HS-5 (cell line): ENCODE results near the gene KCNIP1.

Source experiments
- DNase-seq: peaks from one replicate; pipeline ENCODE4 v3.0.0-alpha.2; 2012; ENCODE audit warnings: low read depth

KCNIP1 gene

DNA sequence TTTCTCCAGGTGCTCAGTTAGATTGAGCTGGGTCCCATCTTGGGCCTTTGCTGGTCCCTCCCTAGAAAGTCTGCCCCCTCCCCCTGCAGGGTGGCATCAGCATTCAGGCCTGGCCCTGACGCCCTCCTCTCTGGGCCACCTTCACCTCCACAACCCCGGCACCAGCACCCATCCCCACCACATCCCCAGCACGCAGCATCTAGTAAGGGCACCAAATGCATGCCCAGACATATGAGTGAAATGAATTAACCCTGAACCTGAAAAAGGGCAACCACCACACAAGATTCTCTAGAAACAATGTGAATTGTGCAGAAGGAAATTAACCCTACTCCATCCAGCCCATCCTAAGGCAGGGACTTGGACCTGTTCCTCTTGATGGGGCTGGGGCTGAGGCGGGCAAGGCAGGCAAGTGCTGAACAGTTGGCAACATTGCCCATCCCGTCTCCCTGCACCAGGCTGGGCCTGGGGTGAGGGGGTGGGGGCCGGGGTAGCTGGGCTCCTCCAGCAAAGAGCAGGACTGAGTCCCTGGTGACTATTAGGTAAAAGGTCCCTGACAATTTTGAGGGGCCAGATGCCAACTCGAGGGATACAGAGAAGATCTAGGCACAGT lies 125.9 kb downstream of the KCNIP1 start:
- DNase-seq: no peak

DNA sequence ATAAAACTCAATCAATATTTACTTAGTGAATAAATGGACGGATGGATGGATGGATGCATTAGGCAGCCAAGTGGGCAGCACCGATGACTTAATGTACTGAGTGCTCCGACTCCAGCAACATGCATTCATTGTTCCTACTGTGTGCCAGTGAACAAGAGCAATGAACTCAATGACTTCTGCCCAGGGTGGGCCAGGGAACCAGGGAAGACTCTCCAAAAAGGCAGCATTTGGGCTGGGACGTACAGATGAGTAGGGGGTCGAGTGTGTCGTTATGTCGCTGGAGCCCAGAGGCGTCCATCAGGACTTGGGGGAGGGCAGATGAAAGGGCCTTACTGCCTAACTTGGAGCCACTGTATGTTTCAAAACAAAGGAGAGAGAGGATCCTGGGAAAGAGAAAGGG lies 126.4 kb downstream of the KCNIP1 start:
- no peak for DNase-seq

DNA sequence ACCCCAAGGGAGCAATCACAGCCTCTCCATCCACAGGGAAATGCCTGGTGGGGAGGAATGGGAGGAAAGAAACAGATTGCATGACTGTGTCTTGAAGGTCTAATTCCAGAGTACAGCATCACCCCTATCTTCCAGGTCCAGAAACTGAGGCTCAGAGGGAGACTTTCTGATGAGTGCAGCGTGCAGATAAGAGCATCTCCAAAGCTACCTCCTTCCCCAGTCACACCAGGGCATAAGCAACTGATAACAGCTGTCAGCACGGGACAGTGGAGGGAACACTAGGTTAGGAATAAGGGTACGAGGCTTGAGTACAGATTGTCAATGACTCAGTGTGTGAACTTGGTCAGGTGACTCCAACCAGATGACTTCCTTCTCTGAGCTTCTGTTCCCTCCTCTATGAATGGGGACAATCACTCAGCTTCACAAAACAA lies 126.9 kb downstream of the KCNIP1 start:
- no peak for DNase-seq

DNA sequence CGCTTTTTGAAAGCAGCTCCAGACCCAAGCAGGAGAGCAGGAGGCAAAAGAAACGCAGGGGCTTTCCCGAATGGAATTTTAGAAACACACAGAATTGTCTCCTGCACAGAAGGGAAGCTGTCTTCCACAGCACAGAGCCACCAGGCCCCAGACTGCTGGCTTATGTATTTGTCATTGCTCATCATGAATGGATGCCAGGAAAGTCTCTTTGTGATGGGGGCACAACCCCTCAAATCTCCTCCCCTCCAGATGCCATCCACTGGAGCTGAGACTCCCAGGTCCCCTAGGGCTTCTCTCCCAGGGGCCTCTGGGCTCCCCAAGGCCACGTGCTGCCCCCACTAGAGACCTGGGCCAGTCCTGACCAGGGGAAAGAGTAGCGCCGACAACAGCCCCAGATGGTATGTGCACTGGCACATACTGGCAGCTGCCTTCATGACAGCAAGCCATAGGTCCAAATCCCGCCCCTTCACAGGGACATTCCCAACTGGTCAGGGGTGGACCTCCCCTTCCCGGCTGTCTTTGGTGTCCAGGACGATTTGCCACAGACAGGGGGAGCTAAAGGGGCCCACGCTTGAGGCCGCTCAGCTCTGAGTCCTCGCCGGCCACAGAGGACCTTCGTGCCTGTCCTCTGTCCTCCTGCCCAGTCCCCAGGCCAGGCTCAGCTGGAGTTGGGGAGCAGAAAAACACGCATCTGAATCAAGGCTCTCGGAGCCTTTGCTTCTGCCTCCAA lies 127.8 kb downstream of the KCNIP1 start:
- DNase-seq: no peak

DNA sequence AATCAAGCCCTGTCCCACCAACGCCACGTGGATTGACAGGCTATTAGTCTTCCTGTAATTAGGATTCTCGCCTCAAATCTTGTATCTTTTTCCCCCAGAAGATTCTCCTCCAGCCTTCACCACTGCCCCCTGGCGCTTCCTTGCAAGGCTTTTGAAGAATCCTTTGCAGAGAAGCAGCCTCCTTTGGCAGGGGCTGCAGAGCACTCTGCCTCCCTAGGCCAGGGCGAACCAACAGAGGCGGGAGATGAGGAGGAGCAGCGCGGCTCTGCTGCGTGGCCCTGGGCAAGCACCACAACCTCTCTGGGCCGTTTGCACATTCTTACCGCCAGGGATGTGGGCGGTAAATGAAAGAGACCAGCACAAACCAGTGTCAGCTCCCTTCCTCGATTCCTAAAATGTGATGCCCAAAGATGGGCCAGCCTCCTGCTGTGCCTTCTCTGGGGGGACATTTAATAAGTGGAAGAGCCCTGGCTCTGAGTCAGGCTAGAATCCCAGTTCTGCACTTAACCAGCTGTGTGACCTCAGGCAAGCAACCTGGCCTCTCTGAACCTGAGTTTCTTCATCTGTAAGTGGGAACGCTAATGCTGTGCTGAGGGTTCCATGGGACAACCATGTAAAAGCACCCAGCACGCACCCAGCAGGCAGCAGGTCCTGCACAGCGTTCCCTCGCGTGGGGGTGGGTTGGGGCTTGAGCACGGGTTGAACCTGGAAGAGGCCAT lies 128.6 kb downstream of the KCNIP1 start:
- DNase-seq: no peak

DNA sequence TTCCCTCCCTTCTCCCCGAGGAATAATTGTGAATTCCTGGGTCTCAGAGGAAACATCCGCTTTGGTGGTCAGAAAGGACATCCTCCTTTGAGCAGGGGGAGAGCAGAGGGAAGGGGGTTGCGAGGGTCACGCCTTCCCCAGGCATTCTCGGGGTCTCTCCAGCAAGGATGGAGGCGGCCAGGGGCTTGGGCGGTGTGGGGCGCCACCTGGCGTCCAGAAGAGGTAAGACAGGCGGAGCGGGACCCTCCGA lies 129.1 kb downstream of the KCNIP1 start:
- peak; percentile 10 for DNase-seq

DNA sequence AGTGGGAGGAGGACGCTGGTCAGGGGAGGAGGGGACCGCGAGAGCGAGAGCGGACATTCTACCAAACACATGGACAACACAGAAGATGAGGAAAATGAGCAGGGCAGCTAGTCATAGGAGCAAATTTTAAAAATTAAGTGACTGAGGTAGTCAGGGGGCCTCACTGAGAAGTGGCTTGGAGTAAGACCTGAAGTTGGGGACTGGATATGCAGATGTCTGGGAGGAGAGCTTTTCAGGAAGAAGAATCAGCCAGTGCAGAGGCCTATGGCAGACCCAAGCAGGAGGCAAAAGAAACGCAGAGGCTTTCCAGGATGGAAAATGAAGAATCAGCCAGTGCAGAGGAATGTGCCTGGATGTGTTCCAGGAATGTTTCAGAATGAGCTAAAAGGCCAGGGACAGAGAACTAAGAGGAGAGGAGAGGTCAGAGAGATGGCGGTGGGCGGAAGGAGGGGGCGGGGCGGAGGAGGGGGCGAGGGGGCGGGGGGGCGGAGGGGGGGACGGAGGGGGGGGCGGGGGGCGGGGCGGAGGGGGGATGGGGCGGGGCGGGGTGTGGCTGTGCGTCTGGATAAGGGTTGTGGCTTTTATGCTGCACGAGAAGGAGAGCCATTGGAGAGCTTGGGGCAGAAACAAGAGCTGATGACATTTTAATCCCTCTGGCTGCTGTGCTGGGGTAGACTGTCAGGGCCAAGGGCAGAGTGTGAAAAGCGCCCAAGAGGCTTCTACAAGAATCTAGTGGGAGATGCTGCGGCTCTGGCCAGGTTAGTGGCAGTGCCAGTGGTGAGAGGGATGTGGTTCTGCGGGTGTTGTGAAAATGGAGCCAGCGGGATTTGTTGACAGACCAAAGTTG lies 129.6 kb downstream of the KCNIP1 start:
- DNase-seq: peak; percentile 64

DNA sequence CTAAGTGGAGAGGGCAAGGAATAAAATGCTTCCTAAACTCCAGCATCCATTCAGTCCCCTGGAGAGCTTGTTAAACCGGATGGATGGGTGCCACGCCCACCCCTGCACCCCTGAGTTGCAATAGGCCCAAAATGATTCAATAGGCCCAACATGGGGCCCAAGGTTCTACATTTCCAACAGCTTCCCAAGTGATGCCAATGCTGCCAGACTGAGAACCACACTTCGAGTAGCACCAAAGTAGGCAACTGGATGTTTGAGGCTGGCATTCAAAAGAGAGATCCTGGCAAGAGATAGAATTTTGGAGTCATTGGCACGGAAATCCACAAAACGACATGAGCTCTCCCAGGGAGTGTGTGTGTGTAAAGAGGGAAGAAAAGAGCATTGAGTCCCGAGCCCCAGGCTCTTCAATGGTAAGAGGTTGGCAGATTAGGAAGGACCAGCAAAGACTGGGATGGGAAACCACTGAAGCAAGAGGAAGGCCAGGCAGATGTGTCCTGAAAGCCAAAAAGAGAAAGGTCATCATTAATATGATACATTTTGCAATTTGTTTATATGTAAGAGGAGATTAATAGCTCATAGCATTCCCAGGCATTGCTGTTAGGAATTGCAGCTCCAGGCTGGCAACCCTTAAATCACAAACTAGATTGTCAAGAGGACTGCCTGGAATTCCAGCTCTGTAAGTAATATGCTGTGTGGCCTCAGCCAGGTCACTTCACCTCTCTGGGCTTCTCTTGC lies 130.6 kb downstream of the KCNIP1 start:
- no peak for DNase-seq

DNA sequence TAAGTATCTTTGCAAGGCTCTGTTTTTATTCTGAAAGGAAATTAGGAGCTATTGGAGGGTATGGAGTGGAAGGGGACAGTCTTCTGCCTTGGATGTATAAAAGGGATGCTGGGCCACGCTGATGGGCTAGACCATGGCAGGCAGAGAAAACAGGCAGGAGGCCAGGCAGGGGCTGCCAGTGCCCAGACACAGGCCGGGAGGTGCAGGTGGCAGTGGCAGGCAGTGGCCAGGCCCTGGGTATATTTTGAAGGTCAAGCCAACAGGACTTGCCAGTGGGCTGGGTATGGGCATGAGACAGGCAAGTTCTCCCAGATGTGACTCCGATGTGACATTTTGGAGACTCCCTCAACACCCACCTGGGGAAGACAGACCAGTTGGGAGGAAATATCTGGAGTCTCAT lies 131.9 kb downstream of the KCNIP1 start:
- DNase-seq: no peak

DNA sequence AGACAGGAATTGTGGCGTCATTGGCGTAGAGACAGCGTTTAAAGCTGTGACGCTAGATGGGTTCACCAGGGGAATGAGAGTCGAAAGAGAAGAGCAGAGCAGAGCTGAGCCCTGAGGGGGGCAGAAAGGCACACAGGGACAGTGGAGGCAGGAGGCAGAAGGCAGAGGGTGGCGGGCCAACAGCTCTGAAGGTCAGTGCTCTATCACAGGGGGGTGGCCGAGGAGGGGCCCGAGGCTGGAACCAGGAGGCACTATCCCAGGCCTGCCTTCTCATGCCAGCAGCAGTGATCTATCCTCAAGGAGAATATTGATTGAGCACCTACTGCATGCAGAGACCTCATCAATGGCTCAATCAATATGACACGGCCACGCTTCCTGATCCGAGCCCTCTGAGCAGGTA lies 132.4 kb downstream of the KCNIP1 start:
- DNase-seq: no peak

DNA sequence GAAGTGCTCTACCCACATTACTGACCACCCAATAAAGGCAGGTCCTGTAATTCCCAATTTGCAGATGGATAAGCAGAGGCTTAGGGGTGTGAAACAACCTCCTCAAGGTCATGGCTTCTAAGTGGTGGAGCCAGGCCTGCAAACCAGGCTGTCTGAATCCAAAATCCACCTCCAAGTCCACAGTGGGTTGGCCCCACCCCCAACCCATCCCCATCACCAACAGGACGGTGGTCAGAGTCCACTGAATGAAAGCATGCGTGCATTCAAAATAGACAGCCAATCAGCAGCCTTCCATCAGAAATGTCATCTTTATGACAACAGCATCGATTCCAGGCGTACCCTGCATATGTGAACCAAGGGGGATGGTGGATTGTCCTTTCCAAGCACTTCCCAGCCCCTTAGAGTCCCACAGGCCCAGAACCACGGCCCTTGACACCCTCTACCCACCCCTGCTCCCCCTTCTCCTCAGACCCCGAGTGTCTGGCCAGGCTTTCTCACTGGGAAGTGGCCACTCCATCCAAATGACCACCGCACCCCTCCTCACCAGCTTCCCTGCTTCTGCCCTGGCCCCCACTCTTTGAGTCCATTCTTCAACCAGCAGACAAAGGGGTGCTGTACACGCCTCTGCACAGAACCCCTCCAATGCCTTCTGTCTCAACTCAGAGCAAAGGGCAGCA lies 133.1 kb downstream of the KCNIP1 start:
- no peak for DNase-seq

DNA sequence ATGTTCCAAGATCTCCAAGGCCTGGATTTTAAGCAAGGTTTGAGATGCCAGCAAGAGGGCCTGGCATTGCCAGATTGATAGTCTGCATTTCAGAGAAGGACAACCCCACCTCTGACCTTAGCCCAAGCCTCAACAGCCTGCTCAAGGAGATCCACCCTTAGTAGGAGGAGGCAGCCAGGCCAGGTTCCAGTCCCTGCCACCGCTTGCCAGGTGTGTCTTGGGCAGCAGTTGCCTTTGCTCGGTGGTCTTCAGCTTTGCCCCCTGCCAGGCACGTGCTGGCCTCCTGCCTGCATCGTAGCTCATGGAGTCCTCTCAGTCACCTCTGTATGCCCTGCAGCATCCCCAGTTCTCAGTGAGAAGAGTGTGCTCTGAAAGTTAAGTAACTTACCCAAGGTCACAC lies 134.2 kb downstream of the KCNIP1 start:
- DNase-seq: no peak

DNA sequence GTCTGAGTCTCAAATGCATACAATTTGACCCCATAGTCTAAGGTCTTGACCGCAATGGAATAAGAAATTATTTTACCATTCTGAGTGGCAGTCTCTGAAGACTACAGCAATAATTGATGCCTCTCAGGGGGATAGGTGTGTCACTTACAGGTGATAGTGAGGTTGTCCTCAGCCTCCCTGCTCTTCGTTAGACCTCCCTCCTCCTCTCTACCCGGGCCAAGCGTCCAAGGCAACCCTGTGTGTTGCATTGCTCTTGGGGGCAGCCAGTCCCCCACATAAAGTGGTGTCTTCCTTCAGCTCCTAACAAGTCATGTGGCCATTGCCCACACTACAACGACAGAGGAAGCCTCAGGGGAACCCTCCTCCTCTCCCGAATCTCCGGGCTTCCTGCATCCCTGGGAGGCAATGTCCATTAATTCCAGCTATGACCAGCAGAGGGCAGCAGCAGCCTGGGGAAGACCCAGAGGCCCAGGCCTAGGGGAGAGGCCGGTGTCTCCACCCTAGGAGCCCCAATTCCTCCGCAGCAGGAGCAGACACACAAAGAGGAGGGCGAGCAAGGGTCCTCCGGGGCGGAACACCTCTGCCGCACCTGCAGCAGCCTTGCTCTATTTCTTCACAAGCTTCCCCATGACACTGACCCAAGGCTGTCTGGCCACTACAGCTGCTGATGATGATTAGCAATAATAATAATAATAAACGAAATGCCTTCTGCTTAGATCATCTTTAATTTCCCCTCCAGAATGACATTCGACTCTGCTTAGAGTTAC lies 134.8 kb downstream of the KCNIP1 start:
- peak; percentile 18 for DNase-seq

DNA sequence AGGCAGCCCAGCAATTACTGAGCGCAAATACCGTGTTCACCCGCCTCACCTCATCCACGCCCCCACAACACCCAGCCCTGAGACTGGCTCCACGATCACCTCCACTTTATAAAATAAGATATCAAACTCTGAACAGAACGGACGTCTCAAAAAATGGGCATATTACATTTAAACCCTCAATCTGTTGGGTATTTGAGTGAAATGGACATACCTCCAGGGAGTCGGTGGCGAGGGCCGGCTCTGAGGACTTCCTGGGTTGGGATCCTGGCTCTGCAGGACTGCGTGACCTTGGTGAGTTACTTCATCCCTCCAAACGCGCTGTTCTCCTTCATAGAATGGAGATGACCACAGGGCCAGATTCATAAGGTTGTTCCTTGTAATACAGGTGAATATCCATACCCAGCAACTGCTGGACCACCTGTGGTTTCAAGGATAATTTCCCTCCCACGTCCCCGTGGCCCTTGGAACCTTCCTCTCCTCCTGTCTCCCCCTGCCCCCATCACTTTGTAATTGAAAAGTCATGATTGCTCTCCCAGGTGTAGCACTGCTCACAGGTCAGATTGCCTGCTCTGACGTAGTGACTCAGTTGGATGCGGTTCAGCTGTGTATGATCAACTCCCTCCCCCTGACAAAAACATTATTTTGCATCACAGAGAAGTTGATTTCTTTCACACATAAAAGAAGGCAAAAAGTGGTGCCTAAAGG lies 135.6 kb downstream of the KCNIP1 start:
- DNase-seq: no peak

DNA sequence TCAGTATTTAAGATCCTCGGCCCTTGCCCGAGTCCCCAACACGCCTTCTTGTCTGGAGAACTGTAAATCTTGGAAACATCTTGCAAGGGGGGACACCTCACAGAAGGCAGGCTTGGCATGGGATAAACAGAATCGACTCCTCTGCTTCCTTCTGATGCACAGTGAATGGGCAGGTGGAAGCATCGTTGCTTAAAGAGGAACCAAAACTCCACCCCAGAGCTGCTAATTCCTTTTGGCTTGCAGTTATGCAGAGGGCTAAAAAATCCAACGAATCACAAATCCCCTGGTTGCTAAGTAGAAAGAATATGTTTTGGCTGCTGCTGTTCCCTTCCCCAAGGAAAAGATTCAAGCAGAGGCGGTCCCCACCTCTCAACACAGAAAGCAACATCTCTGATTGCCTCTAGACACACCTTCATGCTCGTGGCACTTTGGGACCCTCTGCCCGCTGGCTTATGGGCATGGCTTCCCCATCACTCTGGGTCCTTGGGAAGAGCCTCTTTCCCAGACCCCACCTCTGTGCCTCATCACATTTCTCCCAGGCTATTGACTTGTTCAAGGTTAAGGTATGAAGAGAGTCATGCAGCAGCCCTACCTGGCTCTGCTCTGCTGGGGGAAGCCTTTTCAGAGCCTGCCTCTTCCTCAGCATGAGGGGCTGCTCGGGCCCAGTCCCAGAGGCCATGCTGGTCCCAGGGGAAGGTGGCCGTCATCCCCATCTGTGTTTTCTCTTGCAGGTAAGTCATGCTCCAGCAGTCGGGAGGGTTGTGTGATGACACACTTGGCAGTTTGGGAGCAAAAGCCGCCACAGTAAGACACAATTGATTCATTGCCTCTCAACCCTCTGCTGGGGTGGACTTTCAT lies 137.1 kb downstream of the KCNIP1 start:
- no peak for DNase-seq

DNA sequence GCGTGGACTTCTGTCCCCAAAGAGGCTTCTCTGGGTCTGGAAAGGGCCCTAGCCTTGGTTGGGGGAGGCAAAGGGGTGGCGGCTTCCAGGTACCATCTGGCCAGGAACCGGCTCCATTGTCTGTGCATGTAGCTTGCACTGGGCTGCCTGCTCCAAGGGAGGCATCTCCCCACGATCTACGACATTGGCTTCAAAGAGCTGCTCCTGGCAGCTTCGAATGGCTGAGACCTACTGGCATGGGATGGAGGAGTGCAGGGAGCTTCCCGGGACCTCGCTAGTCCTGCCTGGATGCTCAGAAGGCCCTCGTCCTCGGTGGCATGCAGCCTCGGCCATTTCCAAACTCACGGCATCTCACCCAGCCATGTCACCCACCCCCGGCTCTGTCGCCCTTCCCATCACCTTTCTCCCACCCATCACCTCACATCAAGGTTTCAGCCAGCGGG lies 137.8 kb downstream of the KCNIP1 start:
- DNase-seq: no peak

DNA sequence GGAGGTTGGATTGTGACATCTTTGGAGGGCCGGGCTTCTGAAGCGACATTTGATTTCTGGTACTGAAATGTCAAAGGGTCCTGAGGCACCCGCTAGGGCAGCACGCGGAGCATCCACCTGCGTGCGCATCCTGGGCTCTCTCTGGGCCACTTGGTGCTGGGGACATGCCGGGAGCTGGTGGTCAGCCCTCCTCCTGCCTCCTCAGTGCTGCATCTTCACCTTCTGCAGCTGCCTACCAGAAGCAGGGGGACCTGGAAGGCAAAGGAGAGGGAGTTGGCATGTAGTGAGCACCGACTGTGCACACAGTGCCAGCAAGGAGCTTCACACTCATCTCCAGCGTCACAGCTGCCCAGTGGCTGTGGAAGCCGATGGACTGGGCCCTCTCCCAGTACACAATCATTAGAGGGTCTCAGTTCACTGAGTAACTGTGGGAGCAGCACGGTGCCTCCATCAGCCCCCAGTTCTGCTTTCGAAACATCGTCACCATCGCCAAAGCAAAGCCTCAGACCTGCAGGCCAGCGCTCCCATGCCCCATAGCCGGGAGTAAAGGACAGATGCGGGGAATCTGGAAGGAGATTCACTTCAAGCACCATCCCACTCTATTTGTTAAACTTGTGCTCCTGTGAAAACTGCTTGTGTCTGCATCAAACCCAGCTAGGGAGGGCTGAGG lies 138.4 kb downstream of the KCNIP1 start:
- DNase-seq: no peak

DNA sequence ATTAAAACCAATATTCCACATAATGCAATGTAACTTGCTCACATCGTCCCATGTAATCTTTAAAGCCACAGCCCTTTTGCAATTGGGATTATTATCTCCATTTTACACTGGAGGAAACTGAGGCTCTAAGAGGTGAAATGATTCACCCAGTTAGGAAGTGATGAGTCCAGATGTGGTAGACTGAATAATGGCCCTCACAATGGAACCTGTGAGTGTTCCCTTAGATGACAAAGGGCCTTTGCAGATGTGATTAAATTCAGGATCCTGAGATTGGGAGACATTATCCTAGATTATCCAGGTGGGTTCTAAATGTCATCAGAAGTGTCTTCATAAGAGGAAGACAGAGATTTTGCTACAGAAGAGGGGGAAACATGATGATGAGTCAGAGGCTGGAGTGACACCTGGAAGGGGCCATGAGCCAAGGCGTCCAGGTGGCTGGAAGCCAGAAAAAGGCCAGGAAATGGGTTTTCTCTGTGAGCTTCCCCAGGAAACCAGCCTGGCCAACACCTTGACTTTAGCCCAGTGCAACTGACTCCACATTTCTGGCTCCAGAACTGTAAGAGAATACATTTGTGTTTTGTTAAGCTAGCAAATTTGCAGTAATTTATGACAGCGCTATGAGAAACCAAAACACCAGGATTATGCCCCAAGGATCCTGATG lies 139.1 kb downstream of the KCNIP1 start:
- DNase-seq: no peak
